HCT116 (cell line): Measurements from ENCODE around the gene PSMC6. TPM values are rescaled to one million over a fixed set of nuclear protein-coding genes. Genes with fewer than 3 reads are reported as not detected.
A peak's percentile ranks its signal among the peaks of the same experiment; 100 is the strongest.

ENCODE experiments used
- ATAC-seq: fragments of 200-7000 bp; cut with Tn5 transposase; 2 replicates; pipeline ENCODE4 v1.9.1; 2020; ENCODE audit warnings: mild to moderate bottlenecking, moderate library complexity
- BruUV-seq: library from RNA; stranded (reverse); fragments of 400-500 nt; replicated peaks from 2 replicates; lab custom pipeline; 2021; lab: Mats Ljungman, UMichigan
- CTCF ChIA-PET: fragments of 300-600 bp; sonication (Branson Sonifier 250); formaldehyde crosslinking; loops from one replicate; lab custom pipeline; 2021; ENCODE audit warnings: antibody characterized with exemption; lab: Charles Lee
- POLR2A ChIA-PET: fragments of 300-600, 350-600 bp; sonication (Branson Sonifier 250); formaldehyde crosslinking; loops from one replicate; lab custom pipeline; 2021; ENCODE audit warnings: antibody characterized with exemption; lab: Charles Lee
- RAD21 ChIA-PET, 2 experiments: fragments of 300-600 bp; sonication (Branson Sonifier 250); formaldehyde crosslinking; loops; one replicate each; lab custom pipeline; 2023; ENCODE audit warnings: low total read pairs in 2 of 2; ENCODE audit not compliant: uncharacterized antibody in 2 of 2, unreplicated experiment in 2 of 2, low non-redundant PET in 1 of 2; lab: Charles Lee
- DNase-seq: peaks from one replicate; pipeline ENCODE4 v3.0.0-alpha.2; 2010; ENCODE audit warnings: low read depth, low spot score
- H2AFZ ChIP-seq: fragments of 200-600 bp; shearing (Covaris generic), sonication (generic); 2 replicates; pipeline ENCODE4 v1.6.1; 2017; ENCODE audit warnings: low read depth, mixed run types, mixed read lengths, antibody characterized with exemption, low read length; ENCODE audit not compliant: poor library complexity, severe bottlenecking
- H3K27ac ChIP-seq: 2 replicates; pipeline ENCODE4 v1.5.1; 2012; ENCODE audit warnings: low read depth, low read length
- H3K27me3 ChIP-seq: fragments of 200-600 bp; sonication (generic); 2 replicates; pipeline ENCODE4 v1.6.1; 2016; ENCODE audit warnings: mixed run types, low read length, mixed read lengths; ENCODE audit not compliant: insufficient read depth
- H3K36me3 ChIP-seq, 2 experiments: fragments of 200-500 bp in 1 of 2; fragments of 200-600 bp in 1 of 2; sonication (Bioruptor generic) in 1 of 2; sonication (generic) in 1 of 2; 2 replicates each; pipeline versions ENCODE4 v1.5.1 to v1.6.1; 2014 to 2016; ENCODE audit warnings: low read length in 2 of 2, inconsistent platforms in 1 of 2, mixed read lengths in 1 of 2, mixed run types in 1 of 2; ENCODE audit not compliant: insufficient read depth in 2 of 2, control insufficient read depth in 1 of 2
- H3K4me1 ChIP-seq, 2 experiments: fragments of 200-600 bp in 1 of 2; sonication (generic) in 1 of 2; 2 replicates each; pipeline versions ENCODE4 v1.5.1 to v1.6.1; 2012 to 2017; ENCODE audit warnings: low read length in 2 of 2, inconsistent platforms in 1 of 2, mild to moderate bottlenecking in 1 of 2, mixed read lengths in 1 of 2, mixed run types in 1 of 2, moderate library complexity in 1 of 2; ENCODE audit not compliant: insufficient read depth in 2 of 2, control insufficient read depth in 1 of 2
- H3K4me2 ChIP-seq: fragments of 200-600 bp; sonication (generic); 2 replicates; pipeline ENCODE4 v1.6.1; 2017; ENCODE audit warnings: mixed run types, low read length, mixed read lengths
- H3K4me3 ChIP-seq, 2 experiments: fragments of 200-600 bp in 1 of 2; sonication (generic) in 1 of 2; replicated peaks in 1 of 2; 2 replicates each; pipeline ENCODE4 v1.5.1; 2011 to 2016; ENCODE audit warnings: low read length in 2 of 2, control low read depth in 1 of 2, low read depth in 1 of 2, mild to moderate bottlenecking in 1 of 2, mixed read lengths in 1 of 2, mixed run types in 1 of 2
- H3K79me2 ChIP-seq: fragments of 200-600 bp; sonication (generic); 2 replicates; pipeline ENCODE4 v1.6.1; 2017; ENCODE audit warnings: mild to moderate bottlenecking, mixed run types, low read length, moderate library complexity, mixed read lengths; ENCODE audit not compliant: insufficient read depth
- H3K9ac ChIP-seq: fragments of 200-600 bp; sonication (generic); 2 replicates; pipeline ENCODE4 v1.6.1; 2016; ENCODE audit warnings: low read length, mixed read lengths
- H3K9me2 ChIP-seq: fragments of 200-600 bp; sonication (generic), shearing (Covaris generic); 2 replicates; pipeline ENCODE4 v1.6.1; 2017; ENCODE audit warnings: mixed run types, mild to moderate bottlenecking, moderate library complexity; ENCODE audit not compliant: insufficient read depth
- H3K9me3 ChIP-seq, 2 experiments: fragments of 200-500 bp in 1 of 2; fragments of 200-600 bp in 1 of 2; sonication (Bioruptor generic) in 1 of 2; sonication (generic) in 1 of 2; 2 replicates each; pipeline ENCODE4 v1.6.1; 2014 to 2017; ENCODE audit warnings: low read length in 2 of 2, mixed read lengths in 2 of 2, inconsistent platforms in 1 of 2, low read depth in 1 of 2, mild to moderate bottlenecking in 1 of 2, mixed run types in 1 of 2, moderate library complexity in 1 of 2; ENCODE audit not compliant: control insufficient read depth in 1 of 2, insufficient read depth in 1 of 2
- H4K20me1 ChIP-seq: fragments of 200-600 bp; sonication (generic), shearing (Covaris generic); 2 replicates; pipeline ENCODE4 v1.6.1; 2017; ENCODE audit warnings: mixed run types, mild to moderate bottlenecking, moderate library complexity; ENCODE audit not compliant: insufficient read depth
- CTCF ChIP-seq, 3 experiments: fragments of 200-600 bp in 1 of 3; sonication (generic) in 1 of 3; IDR thresholded peaks in 2 of 3; conservative IDR thresholded peaks in 1 of 3; 2 replicates each; pipeline ENCODE4 v1.5.1; 2012 to 2017; ENCODE audit warnings: low read depth in 2 of 3, low read length in 2 of 3, antibody characterized with exemption in 1 of 3, borderline replicate concordance in 1 of 3, control low read depth in 1 of 3, mild to moderate bottlenecking in 1 of 3, mixed read lengths in 1 of 3, mixed run types in 1 of 3, moderate library complexity in 1 of 3; ENCODE audit not compliant: insufficient read depth in 1 of 3
- EZH2phosphoT487 ChIP-seq: fragments of 200-600 bp; IDR thresholded peaks from 2 replicates; pipeline ENCODE4 v1.6.1; 2018; ENCODE audit warnings: antibody characterized with exemption, borderline replicate concordance
- FOSL1 ChIP-seq: IDR thresholded peaks from 2 replicates; pipeline ENCODE4 v1.6.1; 2012; ENCODE audit warnings: low read depth
- JUND ChIP-seq: IDR thresholded peaks from 2 replicates; pipeline ENCODE4 v1.6.1; 2012
- RAD21 ChIP-seq: IDR thresholded peaks from 2 replicates; pipeline ENCODE4 v1.6.1; 2012; ENCODE audit warnings: low read depth, mild to moderate bottlenecking
- SIN3A ChIP-seq: IDR thresholded peaks from 2 replicates; pipeline ENCODE4 v1.6.1; 2012; ENCODE audit warnings: low read depth
- intact Hi-C: fragments of 100-400 bp; cut with micrococcal nuclease; formaldehyde crosslinking; loops from 2 replicates; pipeline ENCODE4 v1.10.0; 2022
- total RNA-seq: library from RNA; stranded (reverse); gene quantifications from one replicate; pipeline ENCODE4 v1.2.1, GENCODE V29; 2021; ENCODE audit not compliant: unreplicated experiment

The PSMC6 gene
- total RNA-seq, 1 experiment from 2014 or later, result 71.7 TPM

GRCh38 chr14:52663850-52664249 is 43.1 kb upstream of the PSMC6 start:
- Histone ChIP-seq H3K9me2 (no peaks in the 10 kb centered on the region), H2AFZ (no peak overlapping the region), H3K9me3 (no peaks in the 10 kb centered on the region), H4K20me1 (no peaks in the 10 kb centered on the region; the same call in 1 of the 2 replicates), H3K4me1 (no peaks in the 10 kb centered on the region), H3K4me2 (no peak overlapping the region), H3K27me3 (no peaks in the 10 kb centered on the region), H3K9ac (no peak overlapping the region), H3K27ac (no peak overlapping the region), H3K79me2 (peaks cover 4% of the 10 kb centered on the region), H3K36me3 (peaks cover 10 to 25% of the 10 kb centered on the region in 2 experiments), H3K4me3 (no peak overlapping the region)
- DNase-seq (no peak), ATAC-seq (no peak)
- TF ChIP-seq EZH2phosphoT487 (no peak), FOSL1 (no peak)
- ChIA-PET POLR2A (no interaction called here), CTCF (no interaction called here), RAD21 (no interaction called here)
- intact Hi-C loops, result no loop called here
- BruUV-seq, result no TSS peak

DNA sequence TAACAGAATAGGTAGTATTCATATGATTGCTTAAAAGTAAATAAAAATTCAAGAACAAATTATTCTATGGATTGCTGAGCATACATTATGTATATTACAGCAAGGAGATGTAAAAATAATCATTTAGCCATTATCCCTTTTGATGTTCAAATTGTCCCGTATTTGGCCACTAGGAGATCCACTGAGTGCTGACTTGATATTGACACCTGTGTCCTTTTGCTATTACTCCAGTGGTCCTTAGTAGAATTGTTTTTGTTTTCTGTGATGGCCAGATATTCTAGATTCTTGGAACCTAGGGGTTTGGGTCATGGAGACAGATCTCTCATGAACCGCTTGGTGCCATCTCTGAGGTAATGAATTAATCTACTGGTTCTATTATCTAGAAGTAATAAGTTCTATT is 28.4 kb upstream of the PSMC6 start:
- Histone ChIP-seq H3K9ac (no peak overlapping the region), H2AFZ (no peak overlapping the region), H3K9me3 (no peaks in the 10 kb centered on the region), H3K27me3 (no peaks in the 10 kb centered on the region), H4K20me1 (no peaks in the 10 kb centered on the region), H3K9me2 (no peaks in the 10 kb centered on the region), H3K4me1 (no peaks in the 10 kb centered on the region), H3K4me3 (no peak overlapping the region), H3K36me3 (peaks cover 14 to 49% of the 10 kb centered on the region in 2 experiments), H3K4me2 (no peak overlapping the region), H3K27ac (no peak overlapping the region), H3K79me2 (peaks cover 45% of the 10 kb centered on the region)
- DNase-seq, result no peak
- TF ChIP-seq RAD21, result peak; percentile 14; the same call in 1 of the 2 replicates
- no peak for TF ChIP-seq SIN3A
- peak in 2 of 3 experiments; percentile 62 to 63; a peak in 4 of 6 replicates for TF ChIP-seq CTCF (IDR thresholded peaks at IDR 0.05 in 2 of 3, conservative IDR thresholded peaks at IDR 0.05 in 1 of 3; ENCODE audit: borderline replicate concordance in 1 of 3, insufficient read depth in 1 of 3, low read depth in 2 of 3, low read length in 2 of 3)
- TF ChIP-seq JUND, result no peak
- RAD21 ChIA-PET, result no interaction called here
- CTCF ChIA-PET, result no interaction called here
- no TSS peak for BruUV-seq
- POLR2A ChIA-PET, result no interaction called here
- intact Hi-C loops, result no loop called here
- peak; percentile 75 for ATAC-seq
